Astrocyte (in vitro differentiated cells and primary cell): Measurements from ENCODE around the gene ZNF71.

Source experiments
- EZH2 ChIP-seq: IDR thresholded peaks from 2 replicates; pipeline ENCODE4 v1.6.1; 2012; ENCODE audit warnings: mild to moderate bottlenecking, low read length, inconsistent platforms; ENCODE audit not compliant: insufficient read depth
- TF ChIP-seq, protein P1 (sequence below): IDR thresholded peaks from 2 replicates; pipeline ENCODE4 v1.5.1; 2011; ENCODE audit warnings: low read depth, mild to moderate bottlenecking, inconsistent platforms, low read length, moderate library complexity; ENCODE audit not compliant: insufficient read depth

DNA sequence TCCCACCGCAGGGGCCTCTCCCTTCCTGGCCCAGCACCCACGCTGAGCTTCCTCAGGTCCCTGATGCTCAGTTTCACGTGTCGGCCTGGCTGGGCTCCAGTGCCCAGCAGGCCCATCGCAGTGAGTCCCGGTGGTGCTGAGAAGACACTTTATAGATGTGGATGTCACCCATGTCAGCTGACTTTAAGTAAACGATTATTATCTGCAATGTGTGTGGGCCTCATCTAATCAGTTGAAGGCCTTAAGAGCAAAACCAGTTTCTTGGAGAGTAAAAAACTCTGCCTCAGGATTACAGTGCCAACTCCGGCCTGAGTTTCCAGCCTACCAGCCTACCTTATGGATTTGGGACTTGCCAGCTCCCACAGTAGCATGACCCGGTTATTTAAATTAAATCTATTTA lies 30.6 kb downstream of the ZNF71 start:
- TF ChIP-seq, protein P1, sequence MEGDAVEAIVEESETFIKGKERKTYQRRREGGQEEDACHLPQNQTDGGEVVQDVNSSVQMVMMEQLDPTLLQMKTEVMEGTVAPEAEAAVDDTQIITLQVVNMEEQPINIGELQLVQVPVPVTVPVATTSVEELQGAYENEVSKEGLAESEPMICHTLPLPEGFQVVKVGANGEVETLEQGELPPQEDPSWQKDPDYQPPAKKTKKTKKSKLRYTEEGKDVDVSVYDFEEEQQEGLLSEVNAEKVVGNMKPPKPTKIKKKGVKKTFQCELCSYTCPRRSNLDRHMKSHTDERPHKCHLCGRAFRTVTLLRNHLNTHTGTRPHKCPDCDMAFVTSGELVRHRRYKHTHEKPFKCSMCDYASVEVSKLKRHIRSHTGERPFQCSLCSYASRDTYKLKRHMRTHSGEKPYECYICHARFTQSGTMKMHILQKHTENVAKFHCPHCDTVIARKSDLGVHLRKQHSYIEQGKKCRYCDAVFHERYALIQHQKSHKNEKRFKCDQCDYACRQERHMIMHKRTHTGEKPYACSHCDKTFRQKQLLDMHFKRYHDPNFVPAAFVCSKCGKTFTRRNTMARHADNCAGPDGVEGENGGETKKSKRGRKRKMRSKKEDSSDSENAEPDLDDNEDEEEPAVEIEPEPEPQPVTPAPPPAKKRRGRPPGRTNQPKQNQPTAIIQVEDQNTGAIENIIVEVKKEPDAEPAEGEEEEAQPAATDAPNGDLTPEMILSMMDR, result no peak
- TF ChIP-seq EZH2, result no peak
